ENCODE data around the gene PRDM16.

The PRDM16 gene

DNA sequence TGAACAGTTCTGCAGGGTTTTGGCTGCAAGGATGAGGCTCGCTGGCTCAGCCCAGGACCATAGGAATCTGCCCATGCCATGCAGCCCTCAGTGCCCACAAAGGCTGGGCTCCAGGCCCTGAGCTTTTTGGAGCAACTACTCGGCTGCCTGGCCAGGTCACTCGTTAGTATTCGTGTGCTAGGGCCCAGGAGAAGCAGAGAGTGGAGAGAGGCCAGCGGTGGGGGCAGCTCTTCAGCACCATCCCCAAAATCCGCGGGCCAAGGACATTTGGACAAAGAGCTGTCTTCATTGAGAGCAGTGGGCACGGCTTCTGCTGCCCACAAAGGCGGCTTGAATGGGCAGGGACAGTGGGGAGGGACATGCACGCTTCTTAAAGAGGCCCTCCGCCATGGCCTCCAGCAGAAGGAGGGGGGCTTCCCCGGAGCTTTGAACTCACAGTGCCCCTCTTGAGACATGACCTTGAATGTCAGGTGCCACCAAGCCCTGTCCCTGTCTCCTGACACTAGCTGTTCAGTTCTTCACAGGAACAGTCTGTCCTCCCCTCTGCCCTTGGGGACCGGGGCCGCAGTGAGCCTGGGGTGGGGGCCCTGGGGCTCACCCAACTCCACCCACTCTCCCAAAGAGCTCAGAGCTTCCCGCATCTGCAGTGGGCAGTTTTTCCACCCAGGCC is 279.3 kb downstream of the PRDM16 start:
- no peak for DNase-seq (ENCODE audit: low read depth)
- no peak overlapping the region for H3K4me3 ChIP-seq (ENCODE audit: low read depth, low read length)
- TF ChIP-seq, protein P1, sequence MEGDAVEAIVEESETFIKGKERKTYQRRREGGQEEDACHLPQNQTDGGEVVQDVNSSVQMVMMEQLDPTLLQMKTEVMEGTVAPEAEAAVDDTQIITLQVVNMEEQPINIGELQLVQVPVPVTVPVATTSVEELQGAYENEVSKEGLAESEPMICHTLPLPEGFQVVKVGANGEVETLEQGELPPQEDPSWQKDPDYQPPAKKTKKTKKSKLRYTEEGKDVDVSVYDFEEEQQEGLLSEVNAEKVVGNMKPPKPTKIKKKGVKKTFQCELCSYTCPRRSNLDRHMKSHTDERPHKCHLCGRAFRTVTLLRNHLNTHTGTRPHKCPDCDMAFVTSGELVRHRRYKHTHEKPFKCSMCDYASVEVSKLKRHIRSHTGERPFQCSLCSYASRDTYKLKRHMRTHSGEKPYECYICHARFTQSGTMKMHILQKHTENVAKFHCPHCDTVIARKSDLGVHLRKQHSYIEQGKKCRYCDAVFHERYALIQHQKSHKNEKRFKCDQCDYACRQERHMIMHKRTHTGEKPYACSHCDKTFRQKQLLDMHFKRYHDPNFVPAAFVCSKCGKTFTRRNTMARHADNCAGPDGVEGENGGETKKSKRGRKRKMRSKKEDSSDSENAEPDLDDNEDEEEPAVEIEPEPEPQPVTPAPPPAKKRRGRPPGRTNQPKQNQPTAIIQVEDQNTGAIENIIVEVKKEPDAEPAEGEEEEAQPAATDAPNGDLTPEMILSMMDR (conservative IDR thresholded peaks at IDR 0.05; ENCODE audit: low read depth, low read length), result no peak

DNA sequence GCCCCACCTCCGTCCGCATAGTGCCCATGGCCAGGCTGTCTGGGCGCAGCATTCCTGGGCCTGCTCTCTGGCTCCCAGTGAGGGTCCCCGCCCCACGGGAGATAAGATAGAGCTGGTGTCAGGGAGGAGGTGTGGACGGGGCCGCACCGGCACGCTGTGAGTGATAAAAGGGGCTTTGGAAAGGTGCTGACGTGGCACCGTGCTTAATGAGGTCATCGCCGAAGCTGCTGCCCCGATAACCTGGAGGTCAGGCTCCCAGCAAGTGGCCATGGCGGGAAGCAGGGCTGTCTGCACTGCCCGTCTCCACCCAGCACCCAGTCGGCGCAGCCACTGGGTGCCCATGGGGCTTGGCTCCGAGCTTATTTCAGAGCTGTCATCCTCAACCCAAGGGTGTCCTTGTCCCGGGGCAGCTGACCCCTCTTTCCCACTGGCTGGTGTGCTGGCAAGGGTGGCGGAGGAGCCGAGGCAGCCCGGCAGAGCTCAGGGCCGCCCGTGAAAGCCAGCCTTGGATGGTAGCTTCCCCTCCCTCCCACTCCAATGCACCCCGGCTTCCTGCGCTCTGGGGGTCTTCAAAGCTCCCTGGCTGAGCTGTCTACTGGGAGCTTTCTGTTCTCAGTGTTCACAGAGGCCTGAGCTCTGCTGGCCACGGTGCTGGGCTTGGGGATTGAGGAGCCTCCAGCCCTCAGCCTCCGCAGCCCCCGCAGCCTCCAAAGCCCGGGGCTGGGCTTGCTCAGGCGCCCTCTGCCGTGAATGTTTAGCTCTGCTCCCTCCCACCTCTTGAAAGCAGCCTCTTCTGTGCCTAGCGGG is 280.4 kb downstream of the PRDM16 start:
- H3K4me3 ChIP-seq (ENCODE audit: low read depth, low read length), result no peak overlapping the region
- TF ChIP-seq, protein P1 (conservative IDR thresholded peaks at IDR 0.05; ENCODE audit: low read depth, low read length), result peak; percentile 50
- no peak for DNase-seq (ENCODE audit: low read depth)

DNA sequence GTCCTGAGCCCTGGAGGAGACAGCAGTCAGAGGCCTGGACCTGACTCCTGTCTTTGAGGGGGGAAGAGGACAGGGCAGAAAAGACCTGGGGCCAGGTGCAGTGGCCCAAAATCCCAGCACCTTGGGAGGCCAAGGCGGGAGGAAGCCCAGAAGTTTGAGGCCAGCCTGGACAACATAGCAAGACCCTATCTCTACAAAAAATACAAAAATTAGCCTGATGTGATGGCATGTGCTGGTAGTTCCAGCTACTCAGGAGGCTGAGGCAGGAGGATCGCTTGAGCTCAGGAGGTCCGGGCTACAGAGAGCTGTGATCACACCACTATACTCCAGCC is 280.9 kb downstream of the PRDM16 start:
- no peak overlapping the region for H3K4me3 ChIP-seq (ENCODE audit: low read depth, low read length)
- DNase-seq (ENCODE audit: low read depth), result no peak
- TF ChIP-seq, protein P1 (conservative IDR thresholded peaks at IDR 0.05; ENCODE audit: low read depth, low read length), result no peak

DNA sequence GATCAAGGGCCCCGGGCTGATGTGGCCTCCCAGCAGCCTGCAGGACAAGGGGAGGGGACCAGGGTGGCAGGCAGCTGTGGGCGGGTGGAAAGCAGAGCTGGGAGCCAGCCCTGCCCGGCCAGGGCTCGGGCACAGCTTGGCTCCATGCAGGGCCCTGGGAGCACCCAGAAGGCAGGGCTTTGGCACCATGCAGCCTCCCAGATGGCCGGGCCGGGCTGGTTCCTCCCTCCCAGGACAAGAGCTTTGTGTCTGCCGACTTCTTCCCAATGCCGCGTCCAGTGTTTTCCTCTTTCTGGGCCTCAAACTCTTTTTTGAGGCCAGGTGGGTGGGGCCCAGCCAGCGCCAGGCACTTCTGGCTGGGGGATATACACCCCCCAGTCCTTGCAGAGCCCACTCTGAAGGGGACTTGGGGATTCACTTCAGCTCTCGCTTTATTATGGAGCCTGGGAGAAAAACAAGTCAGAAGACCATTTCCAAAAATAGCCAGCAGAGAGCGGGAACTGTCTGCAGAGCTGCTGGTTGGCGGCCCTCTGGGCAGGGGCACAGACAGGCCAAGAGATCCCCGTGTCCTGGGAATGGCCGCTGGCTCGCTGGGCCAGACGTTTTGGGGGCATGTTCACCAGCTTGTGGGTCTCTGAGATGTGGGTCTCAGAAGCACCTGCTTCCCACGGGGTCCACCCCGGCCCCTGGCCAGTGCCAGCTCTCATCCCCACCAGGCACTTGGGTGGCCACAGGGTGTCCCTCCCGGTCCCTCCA is 281.7 kb downstream of the PRDM16 start:
- H3K4me3 ChIP-seq (ENCODE audit: low read depth, low read length), result no peak overlapping the region
- peak; percentile 17 for DNase-seq (ENCODE audit: low read depth)
- TF ChIP-seq, protein P1 (conservative IDR thresholded peaks at IDR 0.05; ENCODE audit: low read depth, low read length), result no peak

DNA sequence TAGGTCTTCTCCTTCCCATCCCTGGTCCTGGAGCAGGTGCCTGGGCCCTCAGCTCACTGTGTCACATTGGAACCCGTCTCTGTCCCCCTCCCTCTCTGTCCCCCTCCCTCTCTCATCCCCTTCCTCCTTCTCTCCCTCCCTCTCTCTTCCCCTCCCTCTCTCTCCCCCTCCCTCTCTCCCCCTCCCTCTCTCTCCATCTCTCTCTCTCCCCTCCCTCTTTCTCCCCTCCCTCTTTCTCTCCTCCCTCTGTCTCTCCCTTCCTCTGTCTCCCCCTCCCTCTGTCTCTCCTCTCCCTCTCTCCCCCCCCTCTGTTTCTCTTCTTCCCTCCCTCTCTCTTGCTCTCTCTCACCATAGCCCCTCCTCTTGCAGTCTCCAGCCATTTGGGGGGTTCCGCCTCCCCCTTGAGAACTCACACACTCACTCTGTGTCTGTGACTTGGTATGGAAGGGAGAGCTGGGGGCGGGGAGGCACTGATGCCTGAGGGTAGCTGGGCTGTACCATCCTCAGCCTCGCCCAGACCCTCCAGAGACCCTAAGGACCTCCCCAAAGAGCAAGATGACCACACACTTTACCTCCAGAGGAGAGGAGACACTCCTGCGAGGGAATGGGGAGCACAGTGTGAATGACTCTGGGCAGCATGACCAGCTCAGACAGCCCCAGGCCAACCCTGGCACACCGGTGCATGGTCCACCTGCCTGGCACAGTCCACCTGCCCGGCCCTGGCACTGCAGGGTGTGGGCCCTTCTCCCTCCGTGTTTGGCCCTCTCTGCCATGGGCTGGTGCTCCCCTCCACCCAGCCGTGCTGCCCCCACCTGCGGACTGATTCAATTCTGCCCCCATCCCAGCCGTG is 282.7 kb downstream of the PRDM16 start:
- TF ChIP-seq, protein P1 (conservative IDR thresholded peaks at IDR 0.05; ENCODE audit: low read depth, low read length), result no peak
- H3K4me3 ChIP-seq (ENCODE audit: low read depth, low read length), result no peak overlapping the region
- no peak for DNase-seq (ENCODE audit: low read depth)

DNA sequence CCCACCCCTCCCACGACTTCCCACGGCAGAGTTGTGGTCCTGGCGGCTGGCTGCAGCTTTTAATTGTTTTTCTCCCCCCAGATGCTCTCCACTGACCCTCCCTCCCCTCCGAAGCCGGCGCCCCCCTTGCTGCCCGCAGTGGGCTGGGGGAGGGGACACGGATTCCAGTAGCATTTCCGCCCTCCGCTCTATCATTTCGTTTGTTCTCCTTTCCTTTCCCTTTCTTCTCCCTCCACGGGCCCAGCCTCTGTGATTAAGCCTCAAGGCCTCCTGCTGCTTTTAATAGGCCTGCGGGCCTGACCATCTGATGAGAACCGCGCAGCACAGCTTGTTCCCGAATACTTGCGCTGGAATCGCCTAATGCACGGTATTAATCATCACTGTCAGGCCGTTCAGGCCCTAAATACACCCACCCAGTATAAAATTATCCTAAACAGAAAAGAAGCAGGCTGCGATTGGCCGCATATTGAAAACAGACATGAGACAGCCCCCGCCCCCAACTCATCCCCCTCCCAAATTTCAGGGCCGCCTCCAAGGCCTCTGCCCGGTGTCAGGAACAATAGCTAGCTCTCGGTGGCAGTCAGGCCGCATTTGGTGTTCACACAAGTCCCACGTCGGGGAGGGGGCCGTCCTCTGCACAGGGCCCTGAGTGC is 283.4 kb downstream of the PRDM16 start:
- no peak overlapping the region for H3K4me3 ChIP-seq (ENCODE audit: low read depth, low read length)
- TF ChIP-seq, protein P1 (conservative IDR thresholded peaks at IDR 0.05; ENCODE audit: low read depth, low read length), result no peak
- DNase-seq (ENCODE audit: low read depth), result peak; percentile 86

Measured in choroid plexus epithelial cell (primary cell).